HG02678 (cell line): ENCODE data around the gene TAOK1.
A peak's percentile ranks its signal among the peaks of the same experiment; 100 is the strongest.

Experiments used
- ATAC-seq: cut with Tn5 transposase; IDR thresholded peaks from one replicate; pipeline ENCODE4 v1.9.1; 2021; ENCODE audit warnings: mild to moderate bottlenecking, moderate library complexity; ENCODE audit not compliant: unreplicated experiment

Gene TAOK1

GRCh38 chr17:29579866-29580771 is 190.0 kb downstream of the TAOK1 start:
- peak; percentile 88 for ATAC-seq

- no peak for ATAC-seq
Measured at GRCh38 chr17:29581583-29582253, 191.6 kb downstream of the TAOK1 start.

DNA sequence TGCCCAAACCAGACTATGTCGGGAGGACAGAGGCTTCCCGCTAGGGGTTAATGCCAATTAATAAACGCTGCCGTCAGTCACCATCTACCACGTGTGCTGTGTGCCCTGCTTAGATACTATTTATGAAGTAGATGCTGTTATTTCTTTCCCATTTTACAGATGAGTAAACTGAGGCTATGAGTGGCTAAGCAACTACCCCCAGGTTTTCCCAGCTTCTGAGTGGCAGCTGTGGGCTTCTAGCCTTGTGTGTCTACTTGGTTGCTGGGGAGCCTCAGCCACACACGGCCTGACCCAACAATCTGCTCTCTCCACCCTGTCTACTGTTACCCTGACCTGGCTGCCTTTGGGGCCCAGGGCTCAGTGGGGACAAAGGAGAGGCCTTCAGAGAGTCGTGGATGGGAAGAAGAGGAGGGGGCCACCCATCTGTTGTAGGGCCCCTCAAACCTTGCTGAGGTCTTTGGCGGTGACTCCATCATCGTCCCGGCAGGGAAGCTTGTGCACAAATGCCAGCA is 192.1 kb downstream of the TAOK1 start:
- no peak for ATAC-seq

GRCh38 chr17:29582772-29583171 is 192.6 kb downstream of the TAOK1 start:
- ATAC-seq = no peak

DNA sequence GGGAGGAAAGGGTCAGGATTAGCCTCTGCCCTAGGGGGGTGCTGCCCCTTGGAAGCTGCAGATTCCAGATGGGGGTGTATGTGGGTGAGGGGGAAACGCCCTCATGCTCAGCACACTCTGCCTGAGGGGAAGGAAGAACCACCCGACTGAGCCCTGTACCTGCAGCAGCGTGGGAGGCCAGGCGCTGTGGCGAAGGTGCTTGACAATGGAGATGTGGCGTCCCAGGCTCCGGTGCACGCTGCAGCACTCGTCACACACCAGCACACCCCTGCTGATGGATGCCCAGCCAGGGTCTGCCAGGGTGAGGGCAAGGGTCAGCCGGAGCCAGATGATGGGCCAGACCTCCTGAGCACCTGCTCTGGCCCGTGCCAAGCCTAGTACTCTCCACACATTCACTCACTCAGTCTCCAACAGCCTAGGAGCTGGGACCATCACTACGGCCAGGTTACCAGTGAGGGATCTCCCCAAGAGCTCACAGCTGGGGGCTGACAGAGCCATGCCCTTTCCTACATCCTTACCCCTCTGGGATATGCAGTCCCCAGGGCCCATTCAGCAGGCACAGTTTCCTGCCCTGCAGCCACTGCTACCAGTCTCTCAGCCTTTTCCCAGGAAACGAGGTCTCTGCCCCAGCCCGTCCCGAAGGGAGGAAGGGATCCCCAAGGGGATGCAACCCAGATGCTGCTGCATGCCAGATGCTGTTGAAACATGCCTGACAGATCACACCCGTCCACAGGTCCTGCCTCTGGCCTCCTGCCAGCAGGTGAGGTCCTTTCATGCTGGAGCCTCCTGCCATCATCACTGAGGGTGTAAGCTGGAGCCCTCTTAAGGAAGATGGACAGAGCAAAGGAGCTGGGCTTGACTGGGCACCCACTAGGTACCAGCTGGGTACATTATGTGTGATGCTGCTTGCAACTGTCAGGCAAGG is 193.4 kb downstream of the TAOK1 start:
- no peak for ATAC-seq

DNA sequence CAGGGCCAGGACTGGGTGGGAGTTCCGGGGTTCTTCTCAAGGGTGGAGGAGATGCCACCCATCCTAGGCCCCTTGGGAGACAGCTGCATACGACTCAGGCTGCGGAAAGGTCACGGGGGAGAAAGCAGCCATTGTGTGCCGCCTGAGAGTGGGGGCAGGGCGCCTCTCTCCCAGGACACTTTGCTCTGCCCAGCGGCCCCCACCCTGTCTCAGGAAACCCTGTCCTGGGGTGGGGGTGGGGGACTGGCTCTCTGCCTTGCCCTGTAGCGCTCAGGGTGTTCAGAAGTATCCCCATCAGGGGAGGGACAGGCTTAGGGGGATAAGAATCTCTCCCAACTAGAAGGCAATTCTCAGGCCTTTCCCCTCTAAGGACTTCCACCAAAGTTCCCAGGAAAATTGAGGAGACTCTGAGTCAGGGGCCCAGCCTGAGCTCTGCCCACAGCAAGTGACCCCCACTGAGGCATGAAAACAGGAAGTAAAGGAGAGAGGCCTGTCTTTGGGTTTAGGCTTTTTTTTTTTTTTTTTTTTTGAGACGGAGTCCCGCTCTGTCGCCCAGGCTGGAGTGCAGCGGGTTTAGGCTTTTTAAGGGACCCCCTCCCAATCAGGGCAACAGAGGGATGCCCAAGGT is 194.4 kb downstream of the TAOK1 start:
- ATAC-seq = no peak

DNA sequence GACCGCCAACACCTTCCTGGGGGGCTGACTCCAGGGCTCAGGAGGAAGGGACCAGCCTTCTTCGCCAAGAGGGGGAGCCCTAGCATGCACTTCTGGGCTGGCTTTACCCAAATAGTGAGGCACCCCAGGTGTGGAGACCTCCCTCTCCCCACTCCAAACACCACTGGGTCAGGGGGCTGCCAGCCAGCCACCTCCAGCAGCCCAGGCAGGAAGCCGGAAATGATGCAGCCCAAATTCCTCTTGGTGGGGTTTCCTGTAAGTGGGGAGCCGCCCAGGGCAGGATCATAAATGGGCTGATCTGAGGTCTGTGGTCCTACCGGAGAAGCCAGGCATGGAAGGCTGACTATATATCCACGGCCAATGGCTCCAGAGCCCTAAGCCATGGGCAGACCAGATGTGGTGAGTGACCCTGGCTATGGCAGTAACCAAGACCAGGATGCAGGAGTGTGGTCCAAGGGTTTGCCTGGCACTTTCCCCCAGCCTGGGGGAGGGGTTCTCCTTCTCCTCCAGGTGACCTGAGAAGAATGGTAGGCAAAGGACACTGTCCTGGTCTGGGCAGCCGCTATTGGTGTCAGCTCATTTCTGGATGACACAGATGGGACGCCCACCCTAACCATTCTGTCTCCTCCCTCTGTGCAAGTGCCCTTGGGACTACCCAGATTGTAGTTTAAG is 195.1 kb downstream of the TAOK1 start:
- ATAC-seq = no peak

GRCh38 chr17:29586676-29587469 is 196.7 kb downstream of the TAOK1 start:
- ATAC-seq = no peak

- no peak for ATAC-seq
Measured at GRCh38 chr17:29587591-29587990, 197.4 kb downstream of the TAOK1 start.

DNA sequence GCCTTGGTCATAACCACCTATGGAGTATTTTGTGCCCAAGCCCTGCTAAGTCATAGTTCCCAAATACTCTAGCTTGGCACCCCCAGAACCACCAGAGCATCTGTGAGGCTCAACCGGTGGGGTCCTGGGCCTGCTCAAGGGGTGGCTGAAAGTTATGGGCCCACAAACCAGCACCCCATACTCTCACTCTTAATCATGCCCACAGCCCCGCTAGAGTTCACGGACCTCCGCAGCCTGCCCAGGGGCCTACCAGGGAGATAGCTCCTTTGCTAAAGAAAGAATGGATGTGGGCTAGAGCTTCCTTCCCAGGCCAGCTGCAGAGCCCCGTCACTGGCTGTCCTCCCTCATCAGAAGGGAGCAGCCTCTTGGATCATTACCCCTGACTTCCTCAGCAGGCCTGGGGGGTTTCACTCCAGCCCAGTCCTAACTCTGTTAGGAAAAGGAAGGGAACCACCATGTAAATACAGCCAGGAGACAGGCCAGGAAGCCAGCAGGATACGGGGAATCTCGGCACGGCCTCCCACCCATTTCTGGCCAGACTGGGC is 197.9 kb downstream of the TAOK1 start:
- ATAC-seq = no peak

DNA sequence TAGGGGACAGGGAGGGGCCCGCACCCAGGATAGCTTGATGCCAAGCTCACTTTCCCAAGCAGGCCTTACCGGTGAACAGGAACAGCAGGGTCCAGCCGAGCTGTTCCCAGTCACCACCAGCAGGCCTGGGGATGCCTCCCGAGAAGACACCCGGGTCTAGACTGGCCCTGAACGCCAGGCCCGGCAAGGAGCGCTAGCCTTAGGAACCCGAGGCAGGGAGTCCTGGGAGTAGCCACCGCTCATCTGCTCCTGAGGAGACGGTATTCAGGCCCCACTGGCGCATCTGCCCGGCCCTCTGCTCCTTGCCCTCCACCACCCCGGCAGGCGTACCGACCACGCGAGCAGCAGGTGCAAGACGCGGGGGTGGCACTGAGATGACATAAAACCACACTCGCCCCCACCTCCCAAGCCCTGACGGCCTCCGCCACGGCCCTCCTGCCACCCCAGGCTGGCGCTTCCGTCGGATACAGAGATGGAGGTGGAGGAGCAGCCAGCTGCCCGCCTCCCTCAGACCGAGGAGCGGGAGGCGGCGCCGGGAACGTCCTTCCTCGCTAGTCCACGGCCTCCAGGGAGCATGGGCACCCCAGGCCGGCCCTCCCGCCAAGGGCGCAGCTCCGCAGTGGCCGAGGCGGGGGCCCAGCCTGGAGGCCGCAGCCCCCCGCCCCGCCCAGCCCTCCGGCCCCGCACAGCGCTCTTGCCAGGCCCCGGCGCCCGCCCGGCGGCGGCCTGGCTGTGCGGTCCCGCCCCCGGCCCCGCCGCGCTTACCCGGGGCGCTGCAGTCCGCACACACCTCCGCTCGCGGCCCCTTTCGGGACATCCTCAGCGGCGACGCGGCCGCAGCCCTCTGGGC is 198.6 kb downstream of the TAOK1 start:
- peak; percentile 24 for ATAC-seq

DNA sequence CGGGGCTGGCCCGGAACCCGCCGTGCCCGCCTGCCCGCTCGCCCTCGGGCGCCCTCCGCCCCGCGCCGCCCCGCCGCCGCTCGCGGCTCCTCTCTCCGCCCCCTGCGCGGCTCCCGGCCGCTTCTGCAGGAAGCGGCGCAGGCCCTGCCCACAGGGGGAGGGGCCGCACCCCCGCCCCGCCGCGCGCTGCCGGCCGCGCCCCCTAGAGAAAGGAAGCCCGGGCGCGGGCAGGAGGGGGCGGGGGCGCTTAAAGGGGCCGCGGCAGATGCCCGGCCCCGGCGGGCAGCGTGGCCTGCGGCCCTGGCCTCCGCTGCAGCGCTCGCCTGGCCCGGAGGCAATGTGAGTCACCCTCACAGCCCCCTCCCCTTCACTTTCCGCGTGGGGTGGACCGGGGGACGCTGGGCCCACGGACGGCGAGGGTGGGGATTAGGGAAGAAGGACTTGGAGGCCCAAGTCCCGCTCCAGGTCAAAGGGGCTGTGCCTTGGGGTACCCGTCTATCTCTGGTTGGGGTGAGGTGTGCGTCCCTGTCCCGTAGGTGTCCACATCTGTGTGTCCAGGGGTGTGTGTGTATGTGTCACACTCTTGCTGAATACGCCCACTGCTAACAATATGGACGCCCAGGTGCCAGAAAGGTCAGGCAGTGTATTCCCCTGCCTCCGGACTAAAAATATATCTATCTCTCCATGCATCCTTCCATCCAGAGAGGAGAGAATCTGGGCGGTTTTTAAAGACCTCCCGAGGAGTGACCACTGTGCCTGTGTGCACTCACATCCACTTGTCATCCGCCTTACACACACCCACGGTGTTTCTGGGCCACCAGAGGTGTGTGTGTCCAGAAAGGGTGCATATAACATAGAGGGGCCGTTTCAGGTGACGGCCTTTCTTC is 199.6 kb downstream of the TAOK1 start, which contains the start of gene GIT1:
Gene GIT1 (minus strand): TSS at position 125 of the 887 bp plus-strand sequence. CDS start 270 bp downstream, outside the sequence.
- ATAC-seq = peak; percentile 68

- ATAC-seq = no peak
Measured at GRCh38 chr17:29590411-29591145, 200.4 kb downstream of the TAOK1 start.

DNA sequence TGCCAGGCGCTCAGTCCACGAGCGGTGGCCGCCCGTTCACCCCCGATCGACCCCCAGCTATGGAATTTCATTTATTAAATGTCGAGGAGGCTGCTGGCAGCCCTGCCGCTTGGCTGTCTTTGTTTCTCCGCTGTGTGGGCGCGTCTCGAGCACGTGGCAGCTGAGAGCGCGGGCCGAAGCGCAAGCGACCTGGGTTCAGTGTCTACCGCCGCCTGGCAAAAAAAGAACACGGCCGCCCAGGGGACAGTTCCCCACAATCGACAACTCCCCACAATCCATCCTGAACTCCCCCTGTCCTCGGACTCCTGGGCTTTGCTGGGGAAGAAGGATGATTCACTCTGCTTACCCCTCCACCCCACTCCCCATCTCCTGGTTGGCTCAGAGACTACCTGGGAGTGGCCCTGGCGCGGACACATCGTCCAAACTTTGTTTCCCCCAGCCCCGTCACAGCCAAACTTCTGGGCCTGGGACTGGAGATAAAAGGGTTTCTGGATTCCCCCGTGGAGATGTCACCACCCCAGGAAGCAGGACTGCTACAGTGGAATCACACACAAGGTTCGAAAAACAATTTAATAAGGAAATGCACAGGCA is 201.1 kb downstream of the TAOK1 start:
- ATAC-seq = no peak

DNA sequence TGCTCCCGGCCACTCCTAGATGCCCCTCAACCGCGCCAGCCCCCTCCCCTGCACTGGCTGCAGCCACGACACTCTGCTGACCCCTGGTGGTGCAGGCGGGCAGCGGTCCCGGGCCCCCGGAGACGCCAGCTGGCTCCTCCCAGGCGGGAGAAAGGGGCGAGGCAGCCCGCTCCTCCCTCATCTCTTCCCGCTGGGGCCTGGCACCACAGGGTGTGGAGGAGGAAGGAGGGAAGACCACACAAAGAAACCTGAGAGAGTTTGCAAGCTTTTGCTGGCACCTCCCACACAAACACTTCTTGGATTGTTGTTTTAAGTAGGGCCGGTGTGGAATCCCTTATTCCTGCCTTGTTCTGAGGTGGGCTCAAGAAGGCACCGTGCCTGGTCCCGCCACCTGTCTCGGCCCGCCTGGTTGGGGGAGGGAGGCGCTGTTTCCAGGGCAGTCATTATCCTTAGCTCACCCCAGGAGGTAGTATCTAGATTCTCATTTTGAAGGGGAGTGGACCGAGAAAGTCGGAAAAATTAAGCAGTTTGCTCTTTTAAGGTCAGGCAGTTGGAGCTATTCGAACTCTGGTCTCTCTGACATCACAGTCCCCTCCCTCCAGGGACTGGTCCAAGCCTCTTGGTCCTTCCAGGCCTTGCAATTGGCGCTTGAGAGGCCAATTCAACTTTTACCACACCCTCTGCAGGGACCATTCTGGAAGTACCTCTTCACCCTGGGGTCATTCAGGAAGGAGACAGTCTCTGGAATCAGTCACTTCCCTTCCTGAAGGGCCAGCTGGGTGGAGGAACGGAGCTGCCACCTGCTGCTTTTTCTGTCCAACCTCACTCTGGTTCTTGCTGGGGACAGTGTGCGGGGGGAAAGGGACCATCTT is 201.8 kb downstream of the TAOK1 start:
- no peak for ATAC-seq
